CD4-positive, alpha-beta T cell treated with Interleukin-15 for 4 hours (primary cell): ENCODE measurements around the gene GKN2.
"Not testable (repeated sequence)": the region's sequence is repeated elsewhere in the genome, so short reads cannot be mapped to it uniquely, and the experiment has no call there.

Experiments
- DNase-seq: peaks from one replicate; pipeline ENCODE4 v3.0.0-alpha.2; 2020; ENCODE audit warnings: low spot score

Gene GKN2

GRCh38 chr2:68918497-68918896, 34.2 kb downstream of the GKN2 start:
- no peak for DNase-seq

- DNase-seq = no peak
Observed at GRCh38 chr2:68917034-68917718, 35.5 kb downstream of the GKN2 start.

GRCh38 chr2:68916226-68916625, 36.5 kb downstream of the GKN2 start:
- DNase-seq = no peak

GRCh38 chr2:68915393-68915792, 37.3 kb downstream of the GKN2 start:
- no peak for DNase-seq

- no peak for DNase-seq
Observed at GRCh38 chr2:68913359-68913758, 39.3 kb downstream of the GKN2 start.

- peak; percentile 48 for DNase-seq
Observed at GRCh38 chr2:68912732-68913131, 40.0 kb downstream of the GKN2 start.

- no peak for DNase-seq
Observed at GRCh38 chr2:68912111-68912510, 40.6 kb downstream of the GKN2 start.

GRCh38 chr2:68911709-68912108, 41.0 kb downstream of the GKN2 start:
- no peak for DNase-seq

- DNase-seq = no peak
Observed at GRCh38 chr2:68911246-68911645, 41.4 kb downstream of the GKN2 start.

GRCh38 chr2:68909793-68910674, 42.7 kb downstream of the GKN2 start:
- peak; percentile 78 for DNase-seq

GRCh38 chr2:68908392-68908970, 44.2 kb downstream of the GKN2 start:
- DNase-seq = peak; percentile 94

GRCh38 chr2:68907920-68908253, 44.8 kb downstream of the GKN2 start:
- peak; percentile 9 for DNase-seq

GRCh38 chr2:68907232-68907919, 45.3 kb downstream of the GKN2 start:
- peak; percentile 17 for DNase-seq

GRCh38 chr2:68906716-68907115, 46.0 kb downstream of the GKN2 start:
- no peak for DNase-seq

- no peak for DNase-seq
Observed at GRCh38 chr2:68905116-68905515, 47.6 kb downstream of the GKN2 start.

- no peak for DNase-seq
Observed at GRCh38 chr2:68901561-68901960, 51.1 kb downstream of the GKN2 start.

- no peak for DNase-seq
Observed at GRCh38 chr2:68901199-68901514, 51.5 kb downstream of the GKN2 start.

GRCh38 chr2:68900496-68901198, 52.0 kb downstream of the GKN2 start:
- DNase-seq = no peak

- DNase-seq = not testable (repeated sequence)
Observed at GRCh38 chr2:68895981-68896380, 56.7 kb downstream of the GKN2 start.
